Measurements from ENCODE around the gene ELP4.

Gene ELP4

DNA sequence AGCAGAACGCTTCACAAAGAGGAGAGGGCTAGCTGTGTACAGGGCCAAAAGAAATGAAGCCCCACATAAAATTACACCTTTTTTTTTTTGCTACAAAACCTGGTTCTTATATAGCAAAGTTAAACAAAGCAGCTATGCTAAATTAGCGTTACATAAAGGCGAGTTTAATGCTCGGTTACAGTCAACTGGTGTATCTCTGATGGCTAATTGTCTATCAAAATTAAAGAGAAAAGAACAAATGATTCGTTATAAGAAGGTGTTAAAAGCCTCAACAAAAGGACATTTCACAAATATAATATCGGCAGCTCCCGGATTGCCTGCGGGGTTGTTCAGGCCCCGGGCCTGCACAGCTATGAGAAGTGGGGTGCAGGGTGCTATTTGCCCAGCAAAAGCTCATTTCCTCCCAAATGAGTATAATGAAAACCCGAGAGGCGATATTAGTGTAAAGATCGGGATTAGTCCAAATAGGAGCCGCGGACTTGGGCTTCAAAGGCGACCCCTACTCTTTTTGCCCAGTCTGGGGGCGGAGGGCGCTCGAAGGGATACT is 314.8 kb downstream of the ELP4 start:
- no peak for DNase-seq (ENCODE audit: low read depth in 2 of 2)

DNA sequence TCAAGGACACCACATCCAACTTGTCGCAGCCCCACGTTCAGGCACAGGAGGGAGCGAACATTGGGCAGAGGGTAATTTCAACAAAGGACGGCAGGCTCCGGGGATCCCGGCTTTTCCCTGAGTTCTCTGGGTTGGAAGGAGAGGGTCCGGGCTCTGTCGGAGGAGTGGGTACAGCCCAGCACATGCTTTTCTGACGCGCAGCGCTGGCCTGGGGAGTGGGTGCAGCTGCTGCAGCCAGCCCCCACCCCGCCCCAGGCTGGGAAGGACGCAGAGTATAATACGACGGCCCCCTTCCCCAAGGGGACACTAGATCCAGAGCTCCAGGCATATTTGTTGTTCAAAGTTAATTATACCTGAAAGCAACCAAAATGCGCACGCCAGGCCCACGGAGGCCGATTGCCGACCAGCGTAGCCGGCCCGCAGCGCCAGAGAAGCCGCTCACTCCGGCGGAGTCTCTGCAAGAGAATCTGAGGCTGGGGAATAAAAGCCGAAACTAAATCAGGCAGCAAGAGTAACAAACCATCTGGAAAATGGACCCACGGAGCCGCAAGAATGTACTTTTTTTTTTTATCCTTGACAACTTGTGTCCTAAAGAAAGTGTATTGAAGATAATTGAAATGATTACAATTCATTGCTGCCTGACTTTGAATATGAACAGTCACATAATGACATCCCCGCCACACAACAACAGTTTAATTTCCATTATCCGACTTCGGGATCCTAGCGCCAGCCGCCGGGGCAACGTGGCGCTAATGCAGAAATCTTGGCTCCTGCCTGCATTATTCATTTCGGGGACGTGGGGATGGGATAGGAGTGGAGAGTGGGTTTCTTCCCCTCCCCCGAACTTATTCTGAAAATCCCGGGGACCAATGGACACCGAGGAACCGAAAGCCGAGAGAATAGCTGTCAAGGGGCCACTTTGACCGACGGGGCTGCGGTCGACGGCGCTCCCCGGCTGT is 315.6 kb downstream of the ELP4 start:
- DNase-seq (ENCODE audit: low read depth in 2 of 2): no peak

DNA sequence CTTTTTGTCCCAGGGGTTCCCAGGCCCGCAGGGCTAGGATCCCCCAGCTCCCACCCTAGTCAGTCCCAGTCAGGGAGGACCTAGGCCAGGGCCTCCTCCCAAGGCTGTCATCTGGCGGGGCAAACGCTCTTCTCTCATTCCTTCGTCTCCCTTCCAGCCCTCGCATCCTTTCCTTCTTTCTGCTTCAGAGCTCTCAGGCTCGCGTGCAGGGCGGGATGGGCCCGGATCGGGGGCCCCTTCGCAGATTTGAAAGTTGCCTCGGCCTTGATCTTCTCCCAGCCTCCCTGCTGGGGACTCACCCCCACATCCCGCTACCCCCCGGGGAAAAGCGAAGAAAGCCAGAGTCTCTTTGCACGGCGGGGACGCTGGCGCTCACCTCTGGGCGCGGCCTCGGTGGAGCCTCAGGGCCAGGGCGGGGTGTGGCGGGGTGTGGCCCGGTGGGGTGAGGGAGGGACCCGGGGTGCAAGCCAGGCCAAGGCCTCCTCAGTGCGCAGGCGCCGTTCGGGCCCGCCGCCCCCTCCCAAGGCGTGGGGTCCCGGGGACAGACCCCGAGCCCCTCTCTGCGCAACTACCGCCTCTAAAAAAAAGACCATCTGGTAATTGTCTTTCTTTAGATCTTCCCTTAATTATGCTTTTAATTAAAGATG is 316.4 kb downstream of the ELP4 start:
- no peak for DNase-seq (ENCODE audit: low read depth in 2 of 2)

DNA sequence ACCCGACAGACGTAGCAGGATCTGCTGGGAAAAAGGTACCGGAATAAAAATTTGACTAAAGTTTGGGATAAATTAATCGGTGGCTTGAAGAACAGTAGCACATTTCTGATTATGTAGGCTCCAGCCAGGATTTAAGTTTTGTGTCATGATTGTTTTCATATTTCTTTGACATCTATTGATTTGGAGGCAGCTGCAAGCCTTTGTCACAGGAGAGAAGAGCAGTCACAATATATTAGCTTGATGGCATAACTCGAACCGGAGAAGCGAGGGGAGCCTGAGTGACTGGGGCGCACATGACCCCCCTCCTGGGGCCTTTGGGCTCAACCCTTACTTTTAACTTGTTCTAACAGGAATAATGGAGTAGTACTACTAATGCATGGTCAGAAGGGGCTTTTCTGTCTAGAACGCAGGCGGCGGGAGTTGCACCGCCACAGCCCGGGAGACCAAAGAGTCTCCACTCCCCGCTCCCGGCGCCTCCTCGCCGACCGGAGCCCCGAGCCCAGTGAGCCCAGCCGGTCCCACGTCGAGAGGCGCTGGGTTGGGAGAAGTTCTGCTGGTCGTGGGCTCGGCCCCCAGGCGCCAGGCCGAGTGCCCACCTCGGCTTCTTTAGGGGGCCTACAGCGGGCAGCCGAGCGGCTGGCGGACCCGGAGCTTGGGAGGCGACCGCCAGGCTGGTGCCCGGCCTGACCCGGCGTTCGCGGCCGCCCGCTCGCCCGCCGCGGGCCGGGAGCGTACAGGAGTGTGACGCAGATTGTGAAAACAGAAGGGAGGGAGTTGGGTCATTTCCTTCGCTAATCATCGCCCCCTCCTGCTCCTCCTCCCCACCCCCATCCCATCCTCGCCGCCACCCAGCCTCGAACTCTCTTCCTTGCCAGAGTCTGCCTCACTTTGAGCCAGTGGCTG is 317.2 kb downstream of the ELP4 start:
- DNase-seq (ENCODE audit: low read depth in 2 of 2): no peak

DNA sequence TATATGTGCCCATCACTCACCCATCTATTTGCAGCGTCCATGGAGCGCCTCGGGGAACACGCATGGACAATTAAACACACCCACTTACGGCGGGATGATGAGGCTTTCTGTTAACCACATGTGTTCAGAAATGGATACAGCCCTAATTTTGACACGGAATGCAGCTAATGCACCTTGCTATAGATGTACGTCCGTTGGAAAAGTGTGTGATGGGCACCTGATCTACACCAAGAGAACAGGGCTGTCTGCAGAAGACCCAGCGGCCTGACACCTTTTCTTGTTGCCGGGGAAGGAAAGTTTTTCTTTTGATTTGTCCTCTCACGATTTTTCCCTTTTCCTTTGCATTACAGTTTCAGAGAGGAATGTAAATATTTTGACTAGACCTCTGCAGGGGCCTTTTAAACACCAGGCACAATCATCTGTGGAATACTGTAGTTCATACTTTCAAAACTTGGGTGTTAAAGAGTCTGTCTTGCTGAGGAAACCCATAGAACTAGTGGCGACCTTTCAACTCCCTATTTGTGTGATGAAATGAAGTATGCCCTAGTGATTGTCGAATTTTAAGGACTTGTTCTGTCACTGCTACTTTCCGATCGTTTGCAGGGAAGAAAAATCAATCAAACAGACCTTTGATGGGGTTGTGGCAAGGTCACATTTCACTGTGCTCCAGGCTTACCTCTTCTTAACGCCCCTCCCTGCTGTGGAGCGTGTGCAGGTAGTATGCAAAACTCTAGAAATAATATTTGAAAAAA is 318.1 kb downstream of the ELP4 start:
- DNase-seq (ENCODE audit: low read depth in 2 of 2): no peak

DNA sequence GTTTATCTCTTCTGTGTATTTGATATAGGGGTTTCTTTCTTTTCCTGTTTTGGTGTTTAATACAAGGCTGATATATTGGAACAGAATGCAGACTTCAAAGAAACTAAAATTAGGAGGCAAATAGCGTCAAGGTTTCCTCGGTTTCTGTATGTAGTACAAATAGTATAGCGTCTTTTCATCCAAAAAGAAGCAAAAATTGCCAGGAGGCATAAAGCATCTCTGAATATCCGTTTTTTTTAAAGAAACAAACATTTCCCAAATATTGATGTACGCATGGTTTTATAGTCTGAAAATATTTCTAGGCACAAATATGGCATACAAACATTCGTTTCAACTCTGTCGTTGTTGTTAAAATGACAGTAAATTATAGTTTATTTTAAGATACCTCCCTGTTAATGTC is 318.6 kb downstream of the ELP4 start:
- no peak for DNase-seq (ENCODE audit: low read depth in 2 of 2)

DNA sequence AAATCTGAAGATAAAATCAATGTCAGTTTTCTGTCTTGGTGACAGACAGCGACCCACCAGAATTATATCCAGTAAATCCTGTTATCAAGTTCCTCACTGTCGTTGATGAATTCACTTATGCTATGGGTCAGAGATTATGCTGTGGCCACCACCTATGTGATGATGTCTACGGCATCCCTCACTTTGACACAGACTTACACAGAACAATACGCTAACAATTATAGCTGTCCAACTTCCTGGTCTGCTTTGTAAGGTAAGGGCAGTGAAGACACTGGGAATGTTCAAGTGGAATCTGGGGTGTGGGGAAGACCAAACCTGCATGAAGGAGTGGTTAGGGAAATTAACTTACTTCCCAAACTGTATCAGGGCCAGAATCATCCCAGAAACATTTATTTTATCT is 320.8 kb downstream of the ELP4 start:
- DNase-seq (ENCODE audit: low read depth in 2 of 2): no peak

DNA sequence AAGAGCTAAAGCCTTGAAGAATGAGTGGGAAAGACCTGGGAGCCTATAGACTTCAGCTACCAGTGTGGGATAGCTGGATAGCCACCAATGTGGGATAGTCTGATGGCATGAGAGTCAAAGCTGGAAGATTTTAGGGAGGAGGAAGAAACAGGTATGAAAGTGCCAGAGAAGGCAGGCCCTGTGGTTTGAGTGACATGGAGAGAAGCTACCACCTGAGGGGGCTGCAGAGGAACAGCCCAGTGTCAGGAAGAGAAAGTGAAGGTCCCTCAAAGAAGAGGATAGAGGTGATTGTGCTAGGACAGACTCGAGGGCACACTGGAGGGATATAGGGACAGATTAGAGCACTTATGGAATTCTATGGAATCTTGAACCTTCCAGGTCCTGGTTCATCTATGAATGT is 324.7 kb downstream of the ELP4 start:
- no peak for DNase-seq (ENCODE audit: low read depth in 2 of 2)

Data from stimulated activated CD4-positive, alpha-beta T cell treated with anti-CD3 and anti-CD28 coated beads, Interleukin-15, amount 100 ng/mL, for 48 hours (primary cell).